Testis (tissue), 2 donors: ENCODE data around the gene ATOH8.

Experiments
- POLR2A ChIP-seq: fragments of 450-650 bp; IDR thresholded peaks from one replicate; pipeline ENCODE4 v1.6.1; 2017; ENCODE audit warnings: antibody characterized with exemption, mild to moderate bottlenecking, moderate library complexity
- TF ChIP-seq, protein P1 (sequence below), 3 experiments: fragments of 450-650 bp in 2 of 3; fragments of 200-600 bp in 1 of 3; sonication (generic) in 1 of 3; IDR thresholded peaks; one replicate each; pipeline ENCODE4 v1.5.1; 2016 to 2019; ENCODE audit warnings: antibody characterized with exemption in 3 of 3, mild to moderate bottlenecking in 2 of 3, moderate library complexity in 1 of 3

DNA sequence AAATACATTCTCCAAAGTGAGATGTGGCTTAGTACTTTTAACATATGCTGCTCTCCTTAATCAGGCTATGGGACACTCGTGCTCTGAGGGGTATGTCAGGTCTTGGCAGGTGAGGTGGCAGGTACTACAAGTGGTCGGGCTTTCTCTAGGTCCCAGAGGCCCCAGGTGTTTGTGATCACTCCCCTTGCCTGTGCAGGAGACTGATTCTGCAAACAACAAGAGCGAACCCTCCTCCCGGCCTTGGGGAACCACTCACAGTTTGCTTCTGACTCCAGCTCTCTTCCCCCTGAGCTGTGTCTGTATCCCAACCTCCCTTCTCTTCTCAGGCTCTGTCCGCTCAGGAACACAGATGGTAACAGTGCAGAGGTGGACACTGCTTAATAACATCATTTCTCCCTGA, 48.1 kb downstream of the ATOH8 start:
- TF ChIP-seq, protein P1, sequence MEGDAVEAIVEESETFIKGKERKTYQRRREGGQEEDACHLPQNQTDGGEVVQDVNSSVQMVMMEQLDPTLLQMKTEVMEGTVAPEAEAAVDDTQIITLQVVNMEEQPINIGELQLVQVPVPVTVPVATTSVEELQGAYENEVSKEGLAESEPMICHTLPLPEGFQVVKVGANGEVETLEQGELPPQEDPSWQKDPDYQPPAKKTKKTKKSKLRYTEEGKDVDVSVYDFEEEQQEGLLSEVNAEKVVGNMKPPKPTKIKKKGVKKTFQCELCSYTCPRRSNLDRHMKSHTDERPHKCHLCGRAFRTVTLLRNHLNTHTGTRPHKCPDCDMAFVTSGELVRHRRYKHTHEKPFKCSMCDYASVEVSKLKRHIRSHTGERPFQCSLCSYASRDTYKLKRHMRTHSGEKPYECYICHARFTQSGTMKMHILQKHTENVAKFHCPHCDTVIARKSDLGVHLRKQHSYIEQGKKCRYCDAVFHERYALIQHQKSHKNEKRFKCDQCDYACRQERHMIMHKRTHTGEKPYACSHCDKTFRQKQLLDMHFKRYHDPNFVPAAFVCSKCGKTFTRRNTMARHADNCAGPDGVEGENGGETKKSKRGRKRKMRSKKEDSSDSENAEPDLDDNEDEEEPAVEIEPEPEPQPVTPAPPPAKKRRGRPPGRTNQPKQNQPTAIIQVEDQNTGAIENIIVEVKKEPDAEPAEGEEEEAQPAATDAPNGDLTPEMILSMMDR (IDR thresholded peaks at IDR 0.05), result no peak
- no peak for TF ChIP-seq POLR2A
